Coronary artery (tissue), 2 donors: Measurements from ENCODE around the gene COX7A2.

Experiments used
- DNase-seq: peaks from one replicate; pipeline ENCODE4 v3.0.0-alpha.2; 2017; ENCODE audit warnings: low spot score
- H3K27ac ChIP-seq, 2 donors: fragments of 200-600 bp; sonication (generic); one replicate each; pipeline ENCODE4 v1.5.1; 2016 to 2019
- H3K4me3 ChIP-seq: fragments of 200-600 bp; sonication (generic); 2 replicates; pipeline ENCODE4 v1.5.1; 2016; ENCODE audit warnings: mild to moderate bottlenecking, moderate library complexity
- TF ChIP-seq, protein P1 (sequence below): fragments of 200-600 bp; sonication (generic); IDR thresholded peaks from one replicate; pipeline ENCODE4 v1.5.1; 2019; ENCODE audit warnings: antibody characterized with exemption

COX7A2 gene

DNA sequence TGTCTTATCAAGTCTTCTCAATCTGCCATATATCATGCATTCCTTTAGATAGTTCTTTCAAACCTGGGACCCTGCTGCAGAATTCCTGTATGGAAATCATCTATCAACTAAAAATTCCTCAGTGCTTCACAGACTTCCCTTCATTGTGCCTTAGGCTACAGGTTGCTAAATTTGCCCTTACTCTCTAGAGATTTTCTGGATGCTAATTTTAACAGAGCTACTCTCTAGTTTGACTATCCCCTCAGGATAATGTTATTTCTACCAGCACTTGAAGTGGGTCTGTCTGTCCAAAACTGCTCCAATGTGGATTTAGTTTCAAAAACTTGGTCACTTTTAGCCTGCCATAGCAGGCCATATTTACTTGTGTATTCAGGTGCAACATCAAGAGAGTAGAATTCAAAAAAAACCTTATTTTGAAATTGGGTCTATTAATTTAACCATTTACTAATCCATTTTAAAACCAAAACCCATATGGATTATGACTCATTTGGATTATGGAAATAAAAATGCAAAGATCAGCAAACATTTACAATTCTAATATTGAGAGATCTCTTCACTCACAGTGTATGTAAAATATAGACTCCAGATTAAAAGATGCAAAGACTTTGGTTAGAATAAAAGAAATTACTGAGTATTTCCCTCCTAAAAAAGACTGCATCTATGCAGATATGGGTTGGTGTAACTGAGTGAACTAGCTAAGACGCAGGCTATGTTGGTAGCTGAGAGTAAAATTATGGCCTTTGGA is 13.9 kb upstream of the COX7A2 start:
- TF ChIP-seq, protein P1, sequence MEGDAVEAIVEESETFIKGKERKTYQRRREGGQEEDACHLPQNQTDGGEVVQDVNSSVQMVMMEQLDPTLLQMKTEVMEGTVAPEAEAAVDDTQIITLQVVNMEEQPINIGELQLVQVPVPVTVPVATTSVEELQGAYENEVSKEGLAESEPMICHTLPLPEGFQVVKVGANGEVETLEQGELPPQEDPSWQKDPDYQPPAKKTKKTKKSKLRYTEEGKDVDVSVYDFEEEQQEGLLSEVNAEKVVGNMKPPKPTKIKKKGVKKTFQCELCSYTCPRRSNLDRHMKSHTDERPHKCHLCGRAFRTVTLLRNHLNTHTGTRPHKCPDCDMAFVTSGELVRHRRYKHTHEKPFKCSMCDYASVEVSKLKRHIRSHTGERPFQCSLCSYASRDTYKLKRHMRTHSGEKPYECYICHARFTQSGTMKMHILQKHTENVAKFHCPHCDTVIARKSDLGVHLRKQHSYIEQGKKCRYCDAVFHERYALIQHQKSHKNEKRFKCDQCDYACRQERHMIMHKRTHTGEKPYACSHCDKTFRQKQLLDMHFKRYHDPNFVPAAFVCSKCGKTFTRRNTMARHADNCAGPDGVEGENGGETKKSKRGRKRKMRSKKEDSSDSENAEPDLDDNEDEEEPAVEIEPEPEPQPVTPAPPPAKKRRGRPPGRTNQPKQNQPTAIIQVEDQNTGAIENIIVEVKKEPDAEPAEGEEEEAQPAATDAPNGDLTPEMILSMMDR, result no peak
- Histone ChIP-seq H3K27ac (no peak overlapping the region), H3K4me3 (no peak overlapping the region)
- DNase-seq, result no peak

DNA sequence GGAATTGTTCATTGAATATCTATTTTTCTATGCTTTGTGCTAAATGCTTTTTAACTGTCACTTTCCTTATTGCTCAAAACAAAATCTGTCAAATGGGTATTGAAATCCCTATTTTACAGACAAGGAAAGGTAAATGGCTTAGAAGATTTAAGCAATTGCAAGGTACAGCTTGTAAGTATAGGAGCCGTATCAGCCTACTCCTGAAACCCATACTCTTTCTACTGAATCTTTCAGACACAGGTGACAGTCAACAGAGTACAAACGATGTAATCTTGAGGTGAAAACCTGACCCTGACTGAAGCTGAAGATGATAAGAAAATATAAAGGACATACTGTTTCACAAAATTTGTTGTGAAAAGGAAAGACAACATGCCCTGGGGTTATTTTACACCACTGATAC is 7.0 kb upstream of the COX7A2 start:
- no peak overlapping the region for H3K4me3 ChIP-seq
- DNase-seq, result no peak
- TF ChIP-seq, protein P1, result no peak

GRCh38 chr6:75249837-75250236 is 6.2 kb upstream of the COX7A2 start:
- H3K27ac ChIP-seq, result no peak overlapping the region
- DNase-seq, result no peak
- TF ChIP-seq, protein P1, result no peak
- no peak overlapping the region for H3K4me3 ChIP-seq

More for the DNA sequence above, 7.0 kb upstream of the COX7A2 start:
- no peak overlapping the region for H3K27ac ChIP-seq

DNA sequence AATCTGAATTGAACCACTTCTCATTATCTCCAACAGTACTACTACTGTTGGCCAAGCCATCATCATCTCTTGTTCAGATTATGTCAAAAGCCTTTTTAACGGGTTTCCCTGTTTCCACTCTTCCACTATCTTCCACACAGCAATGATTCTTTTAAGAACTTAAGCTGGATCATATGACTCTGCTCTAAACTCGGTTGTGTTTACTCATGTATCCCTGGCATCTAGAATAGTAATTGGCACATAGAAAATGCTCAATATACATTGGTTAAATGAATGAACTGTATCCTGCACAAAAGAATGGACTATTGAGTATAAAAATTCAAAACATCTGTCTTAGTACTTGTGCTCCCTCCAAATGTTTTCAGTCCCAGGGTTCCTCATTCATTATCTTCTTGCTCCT is 2.8 kb upstream of the COX7A2 start:
- Histone ChIP-seq H3K4me3 (no peak overlapping the region), H3K27ac (no peak overlapping the region)
- no peak for DNase-seq
- TF ChIP-seq, protein P1, result no peak

DNA sequence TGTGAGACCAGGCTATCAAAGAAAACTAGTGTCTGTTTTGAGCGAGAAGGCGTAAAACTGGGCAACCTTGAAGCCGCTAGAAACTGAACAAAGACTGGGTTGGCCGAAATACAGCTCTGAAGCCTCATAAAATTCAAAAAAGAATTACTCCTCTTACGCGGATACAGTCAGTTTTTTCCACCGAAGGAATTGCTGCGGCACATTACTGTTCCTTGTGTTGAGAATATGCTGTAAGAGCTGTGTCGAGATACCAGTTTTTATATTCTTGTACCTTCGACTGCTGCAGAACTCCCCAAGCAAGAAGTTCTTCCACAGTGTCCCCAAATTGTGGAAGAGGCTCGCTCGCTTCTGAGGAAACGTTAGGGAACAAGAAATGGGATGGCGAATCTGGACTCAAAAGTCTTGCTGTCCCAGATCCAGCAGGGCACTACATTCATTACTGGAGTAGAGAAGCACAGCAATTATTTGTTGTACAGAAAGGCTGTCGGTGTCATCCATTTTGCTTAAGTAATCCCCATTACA is 523 bp upstream of the COX7A2 start:
- H3K27ac ChIP-seq, result peak overlapping the region; percentile 86 to 97
- DNase-seq, result no peak
- H3K4me3 ChIP-seq, result peak overlapping the region; percentile 91
- TF ChIP-seq, protein P1, result no peak

DNA sequence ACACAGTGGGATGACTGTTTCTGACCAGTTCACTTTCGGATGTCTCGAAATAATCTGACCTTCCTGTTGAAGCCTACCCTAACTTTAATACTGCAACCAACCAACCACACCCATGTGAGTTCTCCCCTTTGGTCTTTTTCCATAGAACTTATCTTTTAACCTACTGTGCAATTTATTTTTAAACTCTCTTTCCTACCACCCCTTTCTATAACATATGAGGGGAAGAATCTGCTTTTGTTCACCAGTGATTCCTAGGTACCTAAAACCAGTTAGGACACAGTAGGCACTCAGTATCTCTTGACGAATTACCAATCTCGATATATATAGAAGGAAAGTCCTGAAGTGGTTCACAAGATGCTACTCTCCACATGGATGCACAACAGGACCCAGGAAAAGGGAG is 7.0 kb downstream of the COX7A2 start:
- H3K27ac ChIP-seq, result no peak overlapping the region
- no peak for DNase-seq
- TF ChIP-seq, protein P1, result no peak
- H3K4me3 ChIP-seq, result no peak overlapping the region

DNA sequence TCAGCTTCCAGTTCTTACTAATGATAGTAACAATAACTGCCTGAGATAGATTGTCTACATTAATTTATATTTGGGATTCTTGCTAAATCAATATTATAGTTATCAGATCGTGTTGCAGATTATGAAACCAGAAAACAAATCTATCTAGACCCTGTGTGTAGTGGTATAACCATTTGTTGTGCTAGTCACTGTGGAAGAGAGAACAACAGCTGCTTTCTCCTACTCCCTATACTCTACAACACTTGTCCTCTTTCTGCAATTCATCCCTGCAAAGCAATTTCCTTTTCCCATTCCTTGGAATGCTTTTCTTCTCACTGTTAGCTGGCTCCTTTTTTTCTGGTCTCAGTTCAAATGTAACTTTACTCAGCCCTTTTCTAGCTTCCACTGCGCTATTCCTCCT is 8.3 kb downstream of the COX7A2 start:
- H3K27ac ChIP-seq, result no peak overlapping the region
- TF ChIP-seq, protein P1, result no peak
- DNase-seq, result no peak
- H3K4me3 ChIP-seq, result no peak overlapping the region
